Measurements from ENCODE around the gene MAP2K6.

MAP2K6 gene

GRCh38 chr17:69414408-69415274 is at the start of gene MAP2K6:
TSS of gene MAP2K6 (plus strand) at chr17:69414697. CDS start at chr17:69414985, 288 bp downstream.
- Histone ChIP-seq H3K36me3 (ENCODE audit: control insufficient read depth in 1 of 2, insufficient read depth in 2 of 2, low read length in 2 of 2) (no peaks in the 10 kb centered on the region), H3K27ac (ENCODE audit: low read length) (peak within 1 kb of the TSS; percentile 4), H3K4me1 (ENCODE audit: control insufficient read depth in 1 of 2, insufficient read depth in 2 of 2, low read length in 2 of 2) (peaks cover 12% of the 10 kb centered on the region in 2 donors), H3K9me3 (ENCODE audit: control insufficient read depth in 1 of 2, low read length in 2 of 2) (no peaks in the 10 kb centered on the region), H3K27me3 (ENCODE audit: low read depth, low read length) (no peaks in the 10 kb centered on the region), H3K4me3 (ENCODE audit: low read depth in 1 of 2, low read length in 2 of 2) (peak within 1 kb of the TSS; percentile 79 to 99)

- H3K36me3 ChIP-seq (ENCODE audit: control insufficient read depth in 1 of 2, insufficient read depth in 2 of 2, low read length in 2 of 2): no peaks in the 10 kb centered on the region
Measured at GRCh38 chr17:69367298-69367697, 47.2 kb upstream of the MAP2K6 start.

GRCh38 chr17:69373069-69373468 is 41.4 kb upstream of the MAP2K6 start:
- Histone ChIP-seq H3K9me3 (ENCODE audit: control insufficient read depth in 1 of 2, low read length in 2 of 2) (no peaks in the 10 kb centered on the region), H3K36me3 (ENCODE audit: control insufficient read depth in 1 of 2, insufficient read depth in 2 of 2, low read length in 2 of 2) (no peaks in the 10 kb centered on the region), H3K4me3 (ENCODE audit: low read depth in 1 of 2, low read length in 2 of 2) (no peak overlapping the region), H3K27me3 (ENCODE audit: low read depth, low read length) (no peaks in the 10 kb centered on the region), H3K27ac (ENCODE audit: low read length) (no peak overlapping the region), H3K4me1 (ENCODE audit: control insufficient read depth in 1 of 2, insufficient read depth in 2 of 2, low read length in 2 of 2) (no peaks in the 10 kb centered on the region)

More at GRCh38 chr17:69367298-69367697, 47.2 kb upstream of the MAP2K6 start:
- Histone ChIP-seq H3K9me3 (ENCODE audit: control insufficient read depth in 1 of 2, low read length in 2 of 2) (no peaks in the 10 kb centered on the region), H3K4me1 (ENCODE audit: control insufficient read depth in 1 of 2, insufficient read depth in 2 of 2, low read length in 2 of 2) (no peaks in the 10 kb centered on the region), H3K4me3 (ENCODE audit: low read depth in 1 of 2, low read length in 2 of 2) (no peak overlapping the region), H3K27ac (ENCODE audit: low read length) (no peak overlapping the region), H3K27me3 (ENCODE audit: low read depth, low read length) (no peaks in the 10 kb centered on the region)

GRCh38 chr17:69375229-69375628 is 39.3 kb upstream of the MAP2K6 start:
- Histone ChIP-seq H3K27me3 (ENCODE audit: low read depth, low read length) (no peaks in the 10 kb centered on the region), H3K4me3 (ENCODE audit: low read depth in 1 of 2, low read length in 2 of 2) (no peak overlapping the region), H3K4me1 (ENCODE audit: control insufficient read depth in 1 of 2, insufficient read depth in 2 of 2, low read length in 2 of 2) (no peaks in the 10 kb centered on the region), H3K9me3 (ENCODE audit: control insufficient read depth in 1 of 2, low read length in 2 of 2) (peaks cover 0 to 2% of the 10 kb centered on the region in 2 donors), H3K36me3 (ENCODE audit: control insufficient read depth in 1 of 2, insufficient read depth in 2 of 2, low read length in 2 of 2) (no peaks in the 10 kb centered on the region), H3K27ac (ENCODE audit: low read length) (no peak overlapping the region)

- Histone ChIP-seq H3K4me1 (ENCODE audit: control insufficient read depth in 1 of 2, insufficient read depth in 2 of 2, low read length in 2 of 2) (no peaks in the 10 kb centered on the region), H3K27me3 (ENCODE audit: low read depth, low read length) (no peaks in the 10 kb centered on the region), H3K36me3 (ENCODE audit: control insufficient read depth in 1 of 2, insufficient read depth in 2 of 2, low read length in 2 of 2) (no peaks in the 10 kb centered on the region), H3K4me3 (ENCODE audit: low read depth in 1 of 2, low read length in 2 of 2) (no peak overlapping the region), H3K9me3 (ENCODE audit: control insufficient read depth in 1 of 2, low read length in 2 of 2) (no peaks in the 10 kb centered on the region), H3K27ac (ENCODE audit: low read length) (no peak overlapping the region)
Measured at GRCh38 chr17:69388822-69389442, 25.6 kb upstream of the MAP2K6 start.

- Histone ChIP-seq H3K4me1 (ENCODE audit: control insufficient read depth in 1 of 2, insufficient read depth in 2 of 2, low read length in 2 of 2) (no peaks in the 10 kb centered on the region), H3K4me3 (ENCODE audit: low read depth in 1 of 2, low read length in 2 of 2) (no peak overlapping the region), H3K27me3 (ENCODE audit: low read depth, low read length) (no peaks in the 10 kb centered on the region), H3K36me3 (ENCODE audit: control insufficient read depth in 1 of 2, insufficient read depth in 2 of 2, low read length in 2 of 2) (no peaks in the 10 kb centered on the region), H3K27ac (ENCODE audit: low read length) (no peak overlapping the region), H3K9me3 (ENCODE audit: control insufficient read depth in 1 of 2, low read length in 2 of 2) (no peaks in the 10 kb centered on the region)
Measured at GRCh38 chr17:69390795-69391501, 23.5 kb upstream of the MAP2K6 start.

GRCh38 chr17:69401251-69401650 is 13.2 kb upstream of the MAP2K6 start:
- Histone ChIP-seq H3K9me3 (ENCODE audit: control insufficient read depth in 1 of 2, low read length in 2 of 2) (peaks cover 0 to 4% of the 10 kb centered on the region in 2 donors), H3K27me3 (ENCODE audit: low read depth, low read length) (no peaks in the 10 kb centered on the region), H3K36me3 (ENCODE audit: control insufficient read depth in 1 of 2, insufficient read depth in 2 of 2, low read length in 2 of 2) (no peaks in the 10 kb centered on the region), H3K27ac (ENCODE audit: low read length) (no peak overlapping the region), H3K4me1 (ENCODE audit: control insufficient read depth in 1 of 2, insufficient read depth in 2 of 2, low read length in 2 of 2) (no peaks in the 10 kb centered on the region), H3K4me3 (ENCODE audit: low read depth in 1 of 2, low read length in 2 of 2) (no peak overlapping the region)

- no peaks in the 10 kb centered on the region for H3K27me3 ChIP-seq (ENCODE audit: low read depth, low read length)
- peaks cover 0 to 4% of the 10 kb centered on the region in 2 donors for H3K9me3 ChIP-seq (ENCODE audit: control insufficient read depth in 1 of 2, low read length in 2 of 2)
- no peak overlapping the region for H3K4me3 ChIP-seq (ENCODE audit: low read depth in 1 of 2, low read length in 2 of 2)
- H3K27ac ChIP-seq (ENCODE audit: low read length): no peak overlapping the region
- no peaks in the 10 kb centered on the region for H3K4me1 ChIP-seq (ENCODE audit: control insufficient read depth in 1 of 2, insufficient read depth in 2 of 2, low read length in 2 of 2)
- H3K36me3 ChIP-seq (ENCODE audit: control insufficient read depth in 1 of 2, insufficient read depth in 2 of 2, low read length in 2 of 2): no peaks in the 10 kb centered on the region
Measured at GRCh38 chr17:69402052-69402451, 12.4 kb upstream of the MAP2K6 start.

GRCh38 chr17:69404399-69404798 is 10.1 kb upstream of the MAP2K6 start:
- no peak overlapping the region for H3K27ac ChIP-seq (ENCODE audit: low read length)

GRCh38 chr17:69405096-69405495 is 9.4 kb upstream of the MAP2K6 start:
- H3K4me1 ChIP-seq (ENCODE audit: control insufficient read depth in 1 of 2, insufficient read depth in 2 of 2, low read length in 2 of 2): no peaks in the 10 kb centered on the region

More at GRCh38 chr17:69404399-69404798, 10.1 kb upstream of the MAP2K6 start:
- no peaks in the 10 kb centered on the region for H3K36me3 ChIP-seq (ENCODE audit: control insufficient read depth in 1 of 2, insufficient read depth in 2 of 2, low read length in 2 of 2)
- H3K9me3 ChIP-seq (ENCODE audit: control insufficient read depth in 1 of 2, low read length in 2 of 2): peaks cover 0 to 4% of the 10 kb centered on the region in 2 donors
- no peaks in the 10 kb centered on the region for H3K4me1 ChIP-seq (ENCODE audit: control insufficient read depth in 1 of 2, insufficient read depth in 2 of 2, low read length in 2 of 2)
- H3K27me3 ChIP-seq (ENCODE audit: low read depth, low read length): no peaks in the 10 kb centered on the region
- no peak overlapping the region for H3K4me3 ChIP-seq (ENCODE audit: low read depth in 1 of 2, low read length in 2 of 2)

GRCh38 chr17:69406941-69407340 is 7.6 kb upstream of the MAP2K6 start:
- H3K9me3 ChIP-seq (ENCODE audit: control insufficient read depth in 1 of 2, low read length in 2 of 2): no peaks in the 10 kb centered on the region
- H3K27me3 ChIP-seq (ENCODE audit: low read depth, low read length): no peaks in the 10 kb centered on the region
- no peaks in the 10 kb centered on the region for H3K36me3 ChIP-seq (ENCODE audit: control insufficient read depth in 1 of 2, insufficient read depth in 2 of 2, low read length in 2 of 2)
- H3K27ac ChIP-seq (ENCODE audit: low read length): no peak overlapping the region
- H3K4me1 ChIP-seq (ENCODE audit: control insufficient read depth in 1 of 2, insufficient read depth in 2 of 2, low read length in 2 of 2): no peaks in the 10 kb centered on the region
- H3K4me3 ChIP-seq (ENCODE audit: low read depth in 1 of 2, low read length in 2 of 2): no peak overlapping the region

More at GRCh38 chr17:69405096-69405495, 9.4 kb upstream of the MAP2K6 start:
- H3K27me3 ChIP-seq (ENCODE audit: low read depth, low read length): no peaks in the 10 kb centered on the region
- H3K4me3 ChIP-seq (ENCODE audit: low read depth in 1 of 2, low read length in 2 of 2): no peak overlapping the region
- H3K9me3 ChIP-seq (ENCODE audit: control insufficient read depth in 1 of 2, low read length in 2 of 2): peaks cover 0 to under 1% of the 10 kb centered on the region in 2 donors
- H3K36me3 ChIP-seq (ENCODE audit: control insufficient read depth in 1 of 2, insufficient read depth in 2 of 2, low read length in 2 of 2): no peaks in the 10 kb centered on the region
- H3K27ac ChIP-seq (ENCODE audit: low read length): no peak overlapping the region
